Neural crest cell (in vitro differentiated cells): ENCODE measurements around the gene PSMB8. TPM values are rescaled to one million over a fixed set of nuclear protein-coding genes. Genes with fewer than 3 reads are reported as not detected.

ENCODE experiments used
- DNase-seq: peaks from one replicate; pipeline ENCODE4 v3.0.0; 2021; ENCODE audit warnings: low read depth, mixed read lengths, low spot score
- H3K27ac Mint-ChIP-seq: one replicate; pipeline ENCODE4 v1.8.0; 2021; ENCODE audit warnings: mild to moderate bottlenecking, mixed read lengths; ENCODE audit not compliant: unreplicated experiment
- H3K27me3 Mint-ChIP-seq: 2 replicates; pipeline ENCODE4 v1.8.0; 2021; ENCODE audit warnings: low read depth, mild to moderate bottlenecking, mixed read lengths
- H3K36me3 Mint-ChIP-seq: 2 replicates; pipeline ENCODE4 v1.8.0; 2021; ENCODE audit warnings: low read depth, mild to moderate bottlenecking, mixed read lengths
- H3K4me1 Mint-ChIP-seq: 2 replicates; pipeline ENCODE4 v1.8.0; 2021; ENCODE audit warnings: mixed read lengths
- H3K4me3 Mint-ChIP-seq: one replicate; pipeline ENCODE4 v1.8.0; 2021; ENCODE audit warnings: mild to moderate bottlenecking, mixed read lengths
- H3K9me3 Mint-ChIP-seq: 2 replicates; pipeline ENCODE4 v1.8.0; 2021; ENCODE audit warnings: mixed read lengths
- CTCF ChIP-seq: fragments of 200-600 bp; sonication (generic); conservative IDR thresholded peaks from 2 replicates; pipeline ENCODE4 v1.5.0; 2021; ENCODE audit warnings: antibody characterized with exemption, mild to moderate bottlenecking
- total RNA-seq: library from RNA; stranded (reverse); gene quantifications from 2 replicates; pipeline ENCODE4 v1.2.1, GENCODE V29; 2021

PSMB8 gene
- total RNA-seq, 1 donor from 2014 or later, result 1.1 TPM

- Mint-ChIP-seq H3K4me1 (peaks cover 19% of the 10 kb centered on the region), H3K4me3 (peak overlapping the region; percentile 64), H3K9me3 (no peaks in the 10 kb centered on the region), H3K36me3 (peaks cover 4% of the 10 kb centered on the region), H3K27me3 (peaks cover 41% of the 10 kb centered on the region), H3K27ac (no peak overlapping the region)
- no peak for TF ChIP-seq CTCF
- no peak for DNase-seq
Measured at GRCh38 chr6:32839356-32839755, 4.5 kb downstream of the PSMB8 start.

GRCh38 chr6:32838114-32838958 lies 5.5 kb downstream of the PSMB8 start, which contains the start of gene TAP2:
Gene TAP2, minus strand, starts transcription at chr6:32838739. Its CDS starts 506 bp downstream, at chr6:32838233.
- Mint-ChIP-seq H3K27ac (no peak within 1 kb of the TSS), H3K9me3 (no peaks in the 10 kb centered on the region), H3K27me3 (peaks cover 30% of the 10 kb centered on the region), H3K4me1 (peaks cover 12% of the 10 kb centered on the region), H3K36me3 (peaks cover 4% of the 10 kb centered on the region), H3K4me3 (peak within 1 kb of the TSS; percentile 95)
- peak; percentile 95 for TF ChIP-seq CTCF
- DNase-seq, result peak; percentile 98

- DNase-seq, result no peak
- peaks cover 24% of the 10 kb centered on the region for H3K27me3 Mint-ChIP-seq
- TF ChIP-seq CTCF, result no peak
- no peaks in the 10 kb centered on the region for H3K36me3 Mint-ChIP-seq
- peaks cover 12% of the 10 kb centered on the region for H3K4me1 Mint-ChIP-seq
- H3K4me3 Mint-ChIP-seq, result peak overlapping the region; percentile 95
- H3K27ac Mint-ChIP-seq, result no peak overlapping the region
- H3K9me3 Mint-ChIP-seq, result no peaks in the 10 kb centered on the region
Measured at GRCh38 chr6:32837651-32838113, 6.2 kb downstream of the PSMB8 start.

- H3K9me3 Mint-ChIP-seq, result no peaks in the 10 kb centered on the region
- peak overlapping the region; percentile 95 for H3K4me3 Mint-ChIP-seq
- TF ChIP-seq CTCF, result no peak
- no peak overlapping the region for H3K27ac Mint-ChIP-seq
- peaks cover 12% of the 10 kb centered on the region for H3K4me1 Mint-ChIP-seq
- peaks cover 16% of the 10 kb centered on the region for H3K27me3 Mint-ChIP-seq
- no peak for DNase-seq
- H3K36me3 Mint-ChIP-seq, result no peaks in the 10 kb centered on the region
Measured at GRCh38 chr6:32836873-32837272, 7.0 kb downstream of the PSMB8 start.

GRCh38 chr6:32835167-32835893 lies 8.5 kb downstream of the PSMB8 start:
- no peak overlapping the region for H3K27ac Mint-ChIP-seq
- H3K36me3 Mint-ChIP-seq, result no peaks in the 10 kb centered on the region
- H3K4me1 Mint-ChIP-seq, result peaks cover 12% of the 10 kb centered on the region
- peaks cover 6% of the 10 kb centered on the region for H3K27me3 Mint-ChIP-seq
- H3K4me3 Mint-ChIP-seq, result peak overlapping the region; percentile 68
- TF ChIP-seq CTCF, result no peak
- DNase-seq, result no peak
- no peaks in the 10 kb centered on the region for H3K9me3 Mint-ChIP-seq
